OCI-M2 (cell line): ENCODE measurements around the gene NCOA4.
"Not testable (repeated sequence)": the region's sequence is repeated elsewhere in the genome, so short reads cannot be mapped to it uniquely, and the experiment has no call there.

Source experiments
- DNase-seq: peaks from one replicate; lab custom pipeline; 2025; ENCODE audit not compliant: unreplicated experiment; lab: John Stamatoyannopoulos, UW

Gene NCOA4

DNA sequence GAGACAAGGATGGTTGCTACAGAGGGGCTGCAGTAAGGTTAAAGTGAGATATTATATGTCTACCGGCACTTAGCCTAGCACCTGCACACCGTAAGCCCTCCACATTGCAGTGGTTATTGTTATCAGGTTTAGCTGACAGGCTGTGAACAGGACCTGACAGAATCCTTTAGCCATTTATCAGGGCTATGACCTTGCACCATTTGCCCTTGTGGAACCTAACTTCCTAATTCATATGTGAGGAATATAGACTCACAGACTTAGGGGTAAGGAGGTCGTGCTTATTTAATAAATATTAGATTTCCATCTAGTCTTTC, 10.1 kb downstream of the NCOA4 start:
- no peak for DNase-seq

DNA sequence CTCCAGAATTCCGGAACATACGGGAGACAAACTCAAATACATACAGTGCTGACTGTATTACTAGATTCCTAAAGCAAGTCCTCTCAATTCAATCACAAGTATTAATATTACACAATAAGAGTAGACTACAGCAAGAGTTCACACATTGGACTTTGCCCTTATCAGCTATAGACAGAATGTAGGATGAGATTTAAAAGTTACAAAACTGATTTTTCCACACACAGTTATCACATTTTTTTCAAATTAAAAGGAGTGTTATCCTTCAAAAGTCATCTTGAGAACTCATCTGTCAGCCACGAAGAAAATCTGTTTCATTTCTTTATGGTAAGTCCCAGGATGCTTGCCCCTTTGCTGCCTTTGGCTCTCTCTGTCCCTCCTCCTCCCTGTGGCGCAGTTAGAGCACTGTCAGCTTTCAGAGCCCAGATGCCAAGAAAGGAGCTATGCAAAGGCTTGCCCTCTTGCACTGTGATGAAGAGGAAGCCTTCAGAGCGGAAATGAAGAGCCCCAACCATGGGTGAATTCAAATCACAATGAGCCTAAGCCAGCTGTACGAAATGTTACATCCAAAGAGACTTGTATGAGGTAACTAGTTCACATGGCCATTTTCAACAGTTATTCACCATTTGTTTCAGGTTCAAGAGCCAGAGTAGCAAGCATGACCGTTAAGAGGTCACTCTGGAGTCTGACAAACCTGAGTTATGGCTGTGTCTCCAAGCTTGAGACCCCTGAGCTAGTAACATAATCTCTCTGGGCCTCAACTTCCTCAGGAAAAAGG, 10.7 kb downstream of the NCOA4 start:
- no peak for DNase-seq

DNA sequence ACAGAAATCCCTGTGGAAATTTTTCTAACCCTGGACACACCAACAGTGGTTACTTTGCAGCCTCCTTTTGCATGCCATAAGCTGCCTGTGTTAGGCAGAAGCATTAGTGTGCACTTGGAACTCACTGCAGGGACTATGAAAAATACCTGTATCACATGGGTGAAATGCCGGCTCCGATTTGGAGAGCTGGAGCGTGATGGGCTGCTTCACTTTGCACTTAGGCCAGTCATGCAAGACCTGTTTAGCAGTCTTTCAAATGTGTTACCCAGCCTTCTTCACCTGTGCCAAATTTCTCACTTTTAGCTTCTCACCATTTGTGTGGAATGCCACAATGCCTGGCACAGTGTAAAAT, 11.3 kb downstream of the NCOA4 start:
- no peak for DNase-seq

DNA sequence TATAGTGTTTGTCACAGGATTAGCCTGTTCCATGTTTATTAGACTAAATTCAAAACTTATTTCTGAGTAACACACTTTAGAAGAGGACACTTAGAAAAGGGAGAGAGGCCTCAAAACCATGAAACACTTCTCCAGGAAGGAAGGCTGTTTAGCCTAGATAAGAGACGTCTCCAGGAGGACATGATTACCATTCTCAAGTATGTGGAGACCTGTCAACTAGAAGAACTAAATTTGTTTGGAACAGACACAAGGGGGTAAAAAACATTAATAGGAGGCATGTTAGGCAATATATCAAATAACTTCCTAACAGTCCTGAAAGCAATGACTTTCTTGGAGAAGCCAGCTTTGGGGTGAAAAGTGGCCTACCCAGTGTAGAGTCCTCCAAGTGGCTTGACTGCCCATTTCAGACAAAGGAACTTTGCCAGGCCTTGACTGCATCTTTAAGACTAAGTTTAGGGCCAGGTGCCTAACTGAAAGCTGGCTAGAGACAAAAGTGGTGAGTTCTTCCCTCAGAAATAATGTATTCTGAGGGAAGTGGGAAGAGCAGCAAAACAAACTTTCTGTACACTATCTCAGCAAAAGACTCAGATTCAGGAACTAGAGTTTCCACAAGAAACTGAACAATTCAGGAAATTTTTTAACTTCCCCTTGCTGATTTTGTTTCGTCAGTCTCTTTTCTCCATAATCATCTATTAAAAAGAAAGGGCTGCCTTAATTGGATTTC, 11.8 kb downstream of the NCOA4 start:
- no peak for DNase-seq

DNA sequence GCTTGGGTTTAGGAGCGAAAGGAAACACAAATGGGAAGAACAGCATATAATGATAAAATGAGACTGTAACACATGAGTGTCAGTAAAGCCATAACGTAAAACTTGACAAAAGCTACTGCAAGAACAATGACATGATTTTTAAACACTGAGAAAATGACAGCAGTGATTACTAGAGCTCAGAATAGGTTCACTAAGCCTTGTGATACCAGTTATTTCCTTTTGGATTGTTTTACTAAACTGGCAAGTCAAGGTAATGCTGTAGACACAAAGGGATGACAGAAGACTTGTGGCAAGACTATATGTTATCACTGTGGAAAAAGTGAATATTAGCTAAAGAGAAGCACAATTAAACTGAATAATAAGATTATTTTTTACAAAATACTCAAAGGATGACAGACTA, 12.7 kb downstream of the NCOA4 start:
- DNase-seq, result no peak

DNA sequence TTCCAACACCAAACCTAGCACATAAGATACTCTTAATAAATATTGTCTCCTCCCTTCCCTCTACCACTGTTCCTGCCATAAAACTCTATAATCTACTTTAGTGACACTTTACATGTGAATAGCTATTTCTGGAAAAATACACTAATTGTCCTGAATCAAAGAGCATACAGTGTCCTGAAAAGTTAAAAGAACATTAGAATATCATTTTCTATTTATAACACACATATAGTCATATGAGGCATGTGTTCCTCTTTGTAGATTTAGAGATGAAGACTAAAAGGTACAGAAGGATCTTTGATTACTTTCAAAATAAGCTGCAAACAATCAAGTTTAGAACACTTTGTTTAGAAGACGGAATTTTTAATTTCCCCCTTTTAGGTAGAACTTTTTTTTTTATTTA, 13.6 kb downstream of the NCOA4 start:
- DNase-seq, result no peak

DNA sequence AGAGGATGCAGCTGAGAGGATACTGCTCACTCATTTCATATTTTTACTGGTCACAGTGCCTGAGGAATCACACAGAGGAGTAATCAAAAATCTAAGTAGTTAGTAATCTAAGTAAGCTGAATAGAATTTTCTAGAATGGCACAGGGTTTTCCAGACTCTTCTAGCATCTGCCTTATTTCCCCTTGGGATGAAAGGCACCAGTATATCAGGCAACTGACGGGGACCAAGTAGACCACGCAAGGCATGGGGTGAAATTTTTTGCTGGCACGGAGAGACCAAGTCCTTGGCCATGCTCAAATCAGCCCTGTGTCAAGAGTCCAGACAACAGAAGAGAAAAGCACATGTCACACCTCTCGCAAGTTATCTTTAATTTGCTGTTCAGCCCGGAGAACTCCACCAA, 14.2 kb downstream of the NCOA4 start:
- no peak for DNase-seq

DNA sequence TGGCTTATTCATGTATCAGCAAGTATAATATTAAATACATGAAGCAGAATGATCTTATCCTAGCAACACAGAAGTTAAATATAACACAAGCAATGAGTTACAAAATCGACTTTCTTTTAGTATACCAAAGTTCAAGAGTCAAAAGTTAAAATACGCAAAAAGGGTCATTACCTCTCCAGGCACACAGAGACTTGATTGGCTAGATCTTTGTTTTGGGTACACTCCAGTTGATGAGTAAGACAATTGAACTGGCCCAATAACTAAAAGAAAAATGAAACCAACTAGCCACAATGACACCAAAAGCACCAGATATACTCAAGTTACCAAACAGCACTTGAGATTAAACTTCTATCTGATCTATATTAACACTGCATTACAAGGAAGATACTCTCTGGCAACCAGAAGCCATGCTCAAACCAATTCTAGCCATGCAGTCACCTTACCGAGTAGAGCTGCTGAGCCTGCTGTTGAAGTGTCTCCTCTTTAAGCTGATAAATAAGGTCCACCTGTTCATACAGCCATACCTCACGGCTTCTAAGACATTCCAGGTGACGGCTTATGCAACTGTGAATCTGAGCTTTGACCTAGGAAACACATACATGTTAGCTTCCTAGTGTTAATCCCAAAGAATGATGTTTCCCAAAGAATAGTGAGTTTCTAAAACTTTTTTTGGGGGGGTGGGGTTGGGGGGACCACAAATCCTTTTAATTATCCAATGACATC, 15.6 kb downstream of the NCOA4 start:
- no peak for DNase-seq

DNA sequence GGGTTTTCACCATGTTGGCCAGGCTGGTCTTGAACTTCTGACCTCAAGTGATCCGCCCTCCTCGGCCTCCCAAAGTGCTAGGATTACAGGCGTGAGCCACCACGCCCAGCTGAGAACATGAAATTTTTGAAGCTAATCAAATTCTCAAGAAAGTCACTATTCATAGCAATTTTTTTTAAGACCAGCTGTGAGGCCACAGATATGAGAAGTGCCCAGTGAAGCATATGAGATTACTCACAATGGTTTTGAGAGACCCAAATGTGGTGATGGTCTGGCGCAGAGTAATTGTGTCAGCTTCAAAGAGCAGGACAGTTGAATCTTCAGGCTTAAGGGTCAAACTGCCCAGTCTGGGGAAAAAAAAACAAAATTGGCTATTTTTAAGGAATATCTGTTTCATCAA, 16.2 kb downstream of the NCOA4 start:
- DNase-seq, result no peak

DNA sequence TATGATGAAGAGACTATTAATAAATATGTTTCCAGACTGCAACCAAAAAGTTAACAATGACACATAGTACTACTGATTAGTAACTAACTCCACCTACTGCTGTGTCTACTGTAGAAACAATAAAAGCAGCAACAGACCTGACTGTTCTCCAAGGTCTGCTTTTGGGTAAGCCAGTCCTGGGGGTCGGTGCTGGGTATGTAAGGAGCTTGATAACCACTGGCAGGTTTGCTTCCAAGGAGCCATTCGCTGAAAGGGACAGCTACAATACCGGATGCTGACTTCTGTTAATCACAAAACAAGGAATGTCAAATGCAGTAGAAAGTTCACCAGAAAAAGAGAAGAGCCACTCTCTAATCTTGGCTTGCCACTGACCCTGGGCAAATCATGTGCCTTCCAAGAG, 17.7 kb downstream of the NCOA4 start:
- DNase-seq, result no peak

DNA sequence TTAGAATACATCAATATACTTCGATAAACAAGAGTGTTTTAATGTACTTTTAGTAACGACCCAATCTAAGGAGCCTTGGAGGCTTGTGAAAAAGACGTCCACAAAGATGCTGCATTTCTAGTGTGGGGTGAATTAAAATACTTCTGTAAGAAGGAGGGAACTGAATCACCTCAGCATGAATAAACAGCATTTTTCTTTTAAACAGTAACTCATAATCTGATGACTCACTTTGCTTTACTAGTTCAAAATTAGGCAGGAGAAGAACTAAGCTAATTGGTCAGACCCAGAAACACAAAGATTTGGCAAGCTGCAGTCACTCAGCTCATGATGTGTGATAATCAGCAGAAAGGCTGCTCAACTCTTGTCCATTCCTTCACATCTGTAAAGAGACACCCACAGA, 24.2 kb downstream of the NCOA4 start:
- DNase-seq, result no peak

DNA sequence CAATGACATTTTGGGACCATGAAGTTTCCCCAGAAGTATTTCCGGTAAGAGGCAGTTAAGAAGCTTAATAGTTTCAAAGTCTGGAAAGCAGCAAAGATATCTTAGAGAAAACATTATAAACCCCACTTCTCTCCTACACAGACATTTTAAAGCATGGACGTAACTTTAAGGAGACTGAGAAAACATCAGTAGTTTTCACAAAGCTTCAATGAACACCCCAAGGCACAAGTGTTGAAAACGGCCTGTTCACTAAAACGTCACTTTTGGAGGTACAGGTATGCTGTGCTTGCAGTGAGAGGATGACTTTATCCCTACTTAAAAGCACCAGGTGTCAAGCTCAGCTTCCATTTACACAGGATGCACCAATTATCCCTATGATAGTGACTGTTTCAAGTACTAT, 25.0 kb downstream of the NCOA4 start:
- no peak for DNase-seq

DNA sequence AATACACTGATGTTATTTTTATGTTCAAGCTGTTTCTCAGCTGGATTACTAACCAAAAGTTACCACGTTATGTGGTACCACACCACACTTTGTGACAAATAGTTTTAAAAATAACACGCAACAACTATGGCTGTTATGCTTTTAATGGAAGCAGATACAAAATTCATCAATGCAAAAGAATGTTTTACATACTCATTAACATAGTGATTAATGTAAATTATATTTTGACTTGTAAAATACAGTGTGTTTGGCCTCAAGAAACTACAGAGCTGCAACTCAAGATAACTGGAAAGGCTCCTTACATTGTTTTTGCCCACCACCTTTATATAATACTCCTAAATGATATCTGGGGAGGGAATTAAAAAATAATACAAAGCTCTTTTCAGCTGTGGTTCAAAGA, 25.5 kb downstream of the NCOA4 start:
- no peak for DNase-seq

DNA sequence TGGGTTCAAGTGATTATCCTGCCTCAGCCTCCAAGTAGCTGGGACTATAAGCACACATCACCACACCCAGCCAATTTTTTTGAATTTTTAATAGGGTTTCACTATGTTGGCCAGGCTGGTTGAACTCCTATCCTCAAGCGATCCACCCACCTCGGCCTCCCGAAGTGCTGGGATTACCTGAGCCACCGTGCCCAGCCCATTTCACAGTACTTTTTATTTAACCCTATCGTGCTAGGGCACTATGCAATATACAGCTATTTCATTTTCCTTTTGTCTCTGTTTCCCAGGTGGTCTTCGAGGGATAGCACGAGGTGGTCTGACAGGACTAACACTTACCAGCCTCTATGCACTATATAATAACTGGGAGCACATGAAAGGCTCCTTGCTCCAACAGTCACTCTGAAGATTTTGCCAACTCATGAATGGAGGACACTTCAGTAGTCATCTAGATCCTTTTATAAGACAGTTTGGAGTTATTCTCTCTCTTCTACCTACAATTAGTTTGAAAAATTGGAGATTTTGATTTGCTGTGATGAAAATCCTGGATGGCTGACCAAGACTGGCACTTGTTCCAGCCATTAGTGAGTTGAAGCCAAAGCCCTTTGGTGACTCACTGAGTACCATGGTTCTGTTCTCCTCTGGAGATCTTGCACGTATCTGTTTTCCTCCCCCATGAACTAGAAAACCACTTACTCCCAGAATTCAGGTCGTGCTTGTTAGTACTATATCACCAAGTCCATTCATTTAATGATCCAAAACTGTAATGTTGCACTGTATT, 27.3 kb downstream of the NCOA4 start:
- no peak for DNase-seq

DNA sequence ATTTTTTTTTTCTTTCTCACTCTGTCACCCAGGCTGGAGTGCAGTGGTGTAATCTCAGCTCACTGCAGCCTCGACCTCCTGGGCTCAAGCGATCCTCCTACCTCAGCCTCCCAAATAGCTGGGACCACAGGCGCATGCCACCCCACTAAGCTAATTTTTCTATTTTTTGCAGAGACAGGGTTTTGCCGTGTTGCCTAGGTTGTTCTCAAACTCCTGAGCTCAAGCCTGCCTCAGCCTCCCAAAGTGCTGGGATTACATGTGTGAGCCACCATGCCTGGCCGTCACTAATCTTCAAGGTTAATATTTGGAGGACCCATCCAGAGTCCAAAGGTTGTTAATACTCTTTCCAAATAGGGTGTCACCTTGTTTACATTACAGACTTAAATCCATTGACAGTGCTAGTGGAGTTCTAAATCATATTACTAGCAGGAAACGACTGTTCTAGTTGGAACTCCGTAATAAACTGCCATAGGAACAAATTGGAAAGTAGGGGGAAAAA, 28.2 kb downstream of the NCOA4 start:
- DNase-seq, result not testable (repeated sequence)

DNA sequence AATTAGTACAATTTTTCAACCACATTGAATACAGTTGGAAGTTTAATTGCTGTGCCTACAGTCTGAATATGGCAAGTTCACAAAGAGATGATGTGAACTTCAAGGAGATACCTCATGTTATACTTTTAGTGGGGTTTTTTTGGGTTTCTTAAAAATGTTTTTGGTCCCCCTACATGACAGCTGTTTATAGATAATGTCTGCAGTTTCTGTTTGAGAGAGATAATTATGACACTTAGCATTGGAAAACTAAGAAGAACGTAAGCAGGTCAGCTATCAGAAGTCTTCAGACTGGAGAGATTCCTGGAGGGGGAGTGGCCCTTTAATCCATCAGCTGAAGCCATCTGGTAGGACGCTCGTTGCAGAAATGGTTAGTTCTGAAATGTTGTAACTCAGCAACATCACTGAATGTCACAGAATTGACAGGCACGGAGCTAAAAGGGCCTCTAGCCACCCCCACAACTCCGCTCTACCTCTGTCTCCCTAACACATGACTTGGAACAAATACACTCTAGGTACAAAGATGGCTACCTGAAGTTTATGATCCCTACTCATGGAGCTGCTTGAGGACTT, 29.2 kb downstream of the NCOA4 start:
- DNase-seq, result peak; percentile 60

DNA sequence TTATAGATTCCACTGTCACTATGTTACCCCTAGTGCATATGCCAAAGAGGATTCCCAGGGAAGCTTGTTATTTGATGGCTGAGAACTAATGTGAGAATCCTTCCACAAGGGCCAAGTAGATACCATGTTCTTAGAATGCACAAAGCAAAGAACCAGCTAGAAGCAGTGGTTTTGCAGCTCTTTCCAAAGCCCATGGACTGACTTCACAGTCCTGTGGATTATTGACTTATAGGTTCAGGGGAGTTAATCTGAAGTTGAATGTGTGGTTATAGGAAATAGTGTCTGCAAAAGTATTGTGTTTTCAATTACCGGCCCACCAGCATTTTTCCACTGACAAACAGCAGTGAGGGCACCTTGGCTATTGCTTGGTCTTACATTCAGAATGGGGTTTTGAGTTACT, 29.9 kb downstream of the NCOA4 start:
- DNase-seq, result no peak

DNA sequence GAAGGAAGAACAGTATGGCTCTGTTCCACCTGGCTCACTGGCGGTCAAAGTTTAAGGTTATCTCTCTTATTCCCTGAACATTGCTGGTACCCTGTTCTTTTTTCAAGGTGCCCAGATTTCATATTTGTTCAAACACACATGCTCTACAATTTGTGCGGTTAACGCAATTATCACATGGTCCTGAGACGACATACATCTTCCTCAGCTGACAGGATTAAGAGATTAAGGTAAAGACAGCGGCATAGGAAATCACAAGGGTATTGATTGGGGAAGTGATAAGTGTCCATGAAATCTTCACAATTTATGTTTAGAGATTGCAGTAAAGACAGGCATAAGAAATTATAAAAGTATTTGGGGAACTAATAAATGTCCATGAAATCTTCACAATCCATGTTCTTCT, 30.5 kb downstream of the NCOA4 start:
- DNase-seq, result not testable (repeated sequence)

DNA sequence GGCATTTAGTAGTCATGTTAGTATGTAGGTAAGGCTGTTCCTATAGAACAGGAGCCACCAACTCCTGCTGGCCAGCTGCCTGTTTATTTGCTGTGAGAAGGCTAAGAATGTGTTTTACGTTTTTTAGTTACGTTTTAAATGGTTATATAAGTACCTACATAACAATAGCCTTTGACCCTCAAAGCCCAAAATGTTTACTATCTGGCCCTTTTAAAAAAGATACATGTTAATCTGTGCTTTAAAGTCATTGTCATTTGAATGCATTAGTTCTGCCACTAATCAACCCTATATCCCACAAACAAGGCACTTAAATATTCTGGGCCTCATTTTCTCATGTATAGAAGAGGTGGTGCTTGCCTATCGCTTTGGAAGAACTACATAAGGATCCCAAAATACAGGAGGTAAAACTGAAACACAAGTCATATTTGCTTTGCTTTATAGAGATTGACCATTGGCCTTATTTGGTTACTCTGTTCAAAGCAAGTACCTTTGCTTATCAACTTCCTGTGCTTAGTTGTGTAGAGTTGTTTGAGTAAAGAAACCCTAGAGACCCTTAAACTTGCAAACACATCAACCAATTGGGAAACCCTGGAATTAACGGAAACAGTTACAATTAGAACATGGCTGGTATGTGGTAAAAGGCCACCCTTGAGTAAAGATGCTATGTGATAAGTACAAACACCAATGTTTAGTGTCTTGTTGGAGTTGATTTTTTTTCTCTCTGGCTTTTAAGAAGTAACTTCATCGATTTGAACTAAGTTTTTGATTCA, 32.2 kb downstream of the NCOA4 start:
- DNase-seq, result no peak

DNA sequence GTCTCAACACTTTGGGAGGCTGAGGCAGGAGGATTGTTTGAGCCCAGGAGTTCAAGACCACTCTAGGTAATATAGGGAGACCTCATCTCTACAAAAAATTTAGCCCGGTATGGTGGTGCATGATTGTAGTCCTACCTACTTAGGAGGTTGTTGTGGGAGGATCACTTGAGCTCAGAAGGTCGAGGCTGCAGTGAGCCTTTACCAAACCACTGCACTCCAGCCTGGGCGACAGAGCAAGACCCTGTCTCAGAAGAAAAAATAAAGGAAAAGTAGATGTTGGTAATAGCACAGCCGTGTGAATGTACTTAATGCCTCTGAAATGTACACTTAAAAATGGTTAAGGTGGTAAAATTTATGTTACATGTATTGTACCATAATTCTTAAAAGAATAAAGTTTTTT, 32.9 kb downstream of the NCOA4 start:
- DNase-seq, result no peak
